A549 (cell line): ENCODE data around the gene DNMT1.

Experiments used
- CTCF ChIP-seq: fragments of >200 bp; sonication (Bioruptor Twin); formaldehyde crosslinking; IDR thresholded peaks from 3 replicates; pipeline ENCODE4 v1.5.1; 2016
- E2F6 ChIP-seq: IDR thresholded peaks from 2 replicates; pipeline ENCODE4 v1.6.1; 2012; ENCODE audit warnings: low read depth, borderline replicate concordance
- EP300 ChIP-seq, 2 experiments: fragments of >200 bp; sonication (Bioruptor Twin); formaldehyde crosslinking; IDR thresholded peaks; 2 replicates in 1 of 2; 3 replicates in 1 of 2; pipeline ENCODE4 v1.6.1; 2016 to 2017
- NFE2L2 ChIP-seq: fragments of 150-350 bp; conservative IDR thresholded peaks from 2 replicates; pipeline ENCODE4 v1.6.1; 2014; ENCODE audit warnings: low read length
- NR3C1 ChIP-seq: fragments of >200 bp; sonication (Bioruptor Twin); formaldehyde crosslinking; IDR thresholded peaks from 3 replicates; pipeline ENCODE4 v1.6.1; 2017
- PHF8 ChIP-seq: fragments of 200-600 bp; sonication (generic); IDR thresholded peaks from 2 replicates; pipeline ENCODE4 v1.6.1; 2016; ENCODE audit warnings: low read depth, mild to moderate bottlenecking, antibody characterized with exemption, moderate library complexity, borderline replicate concordance
- POLR2A ChIP-seq: IDR thresholded peaks from 2 replicates; pipeline ENCODE4 v1.6.1; 2012; ENCODE audit warnings: mild to moderate bottlenecking, low read length
- RAD21 ChIP-seq, 2 experiments: fragments of >200 bp in 1 of 2; sonication (Bioruptor Twin) in 1 of 2; formaldehyde crosslinking in 1 of 2; IDR thresholded peaks in 1 of 2; conservative IDR thresholded peaks in 1 of 2; 2 replicates in 1 of 2; 3 replicates in 1 of 2; pipeline ENCODE4 v1.6.1; 2012 to 2018; ENCODE audit warnings: inconsistent platforms in 1 of 2
- RFX5 ChIP-seq: fragments of 450-650 bp; IDR thresholded peaks from 2 replicates; pipeline ENCODE4 v1.7.1; 2014; ENCODE audit warnings: antibody characterized with exemption, mild to moderate bottlenecking, moderate library complexity
- SMC3 ChIP-seq: fragments of >200 bp; sonication (Bioruptor Twin); formaldehyde crosslinking; IDR thresholded peaks from 3 replicates; pipeline ENCODE4 v1.6.1; 2018; ENCODE audit warnings: inconsistent platforms

GRCh38 chr19:10104130-10104513 is 90.6 kb downstream of the DNMT1 start:
- TF ChIP-seq RAD21 (conservative IDR thresholded peaks at IDR 0.05 in 1 of 2, IDR thresholded peaks at IDR 0.05 in 1 of 2) (no peak), NFE2L2 (no peak), CTCF (no peak), SMC3 (no peak), RFX5 (no peak), EP300 (IDR thresholded peaks at IDR 0.05) (no peak), E2F6 (no peak), PHF8 (no peak), POLR2A (no peak), NR3C1 (no peak)
